ENCODE data around the gene FAM237B. TPM values are rescaled to one million over a fixed set of nuclear protein-coding genes. Genes with fewer than 3 reads are reported as not detected.

Gene FAM237B
- total RNA-seq, 1 donor from 2014 or later = not detected

- no peak overlapping the region for H3K27ac ChIP-seq
- H2AFZ ChIP-seq (replicated peaks) = no peak overlapping the region
- H3K36me3 ChIP-seq = no peaks in the 10 kb centered on the region
- Mint-ChIP-seq H3K4me3 (no peak overlapping the region), H3K9me3 (no peaks in the 10 kb centered on the region), H3K27ac (no peak overlapping the region), H3K36me3 (no peaks in the 10 kb centered on the region), H3K27me3 (ENCODE audit: insufficient read depth, low read depth) (no peaks in the 10 kb centered on the region), H3K4me1 (no peaks in the 10 kb centered on the region)
- H3K27me3 ChIP-seq = peaks cover under 1% of the 10 kb centered on the region
- H3K9ac ChIP-seq = no peak overlapping the region
- H4K20me1 ChIP-seq (ENCODE audit: low read depth) = no peaks in the 10 kb centered on the region
- H3K4me3 ChIP-seq = no peak overlapping the region
- no peaks in the 10 kb centered on the region for H3F3A ChIP-seq (ENCODE audit: low read depth)
- no peak for DNase-seq (ENCODE audit: low spot score)
- TF ChIP-seq EZH2phosphoT487 (IDR thresholded peaks at IDR 0.05) (no peak), EZH2 (IDR thresholded peaks at IDR 0.05) (no peak)
- TF ChIP-seq, protein P1, sequence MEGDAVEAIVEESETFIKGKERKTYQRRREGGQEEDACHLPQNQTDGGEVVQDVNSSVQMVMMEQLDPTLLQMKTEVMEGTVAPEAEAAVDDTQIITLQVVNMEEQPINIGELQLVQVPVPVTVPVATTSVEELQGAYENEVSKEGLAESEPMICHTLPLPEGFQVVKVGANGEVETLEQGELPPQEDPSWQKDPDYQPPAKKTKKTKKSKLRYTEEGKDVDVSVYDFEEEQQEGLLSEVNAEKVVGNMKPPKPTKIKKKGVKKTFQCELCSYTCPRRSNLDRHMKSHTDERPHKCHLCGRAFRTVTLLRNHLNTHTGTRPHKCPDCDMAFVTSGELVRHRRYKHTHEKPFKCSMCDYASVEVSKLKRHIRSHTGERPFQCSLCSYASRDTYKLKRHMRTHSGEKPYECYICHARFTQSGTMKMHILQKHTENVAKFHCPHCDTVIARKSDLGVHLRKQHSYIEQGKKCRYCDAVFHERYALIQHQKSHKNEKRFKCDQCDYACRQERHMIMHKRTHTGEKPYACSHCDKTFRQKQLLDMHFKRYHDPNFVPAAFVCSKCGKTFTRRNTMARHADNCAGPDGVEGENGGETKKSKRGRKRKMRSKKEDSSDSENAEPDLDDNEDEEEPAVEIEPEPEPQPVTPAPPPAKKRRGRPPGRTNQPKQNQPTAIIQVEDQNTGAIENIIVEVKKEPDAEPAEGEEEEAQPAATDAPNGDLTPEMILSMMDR (IDR thresholded peaks at IDR 0.05) = no peak
- no peaks in the 10 kb centered on the region for H3K9me3 ChIP-seq (ENCODE audit: low read depth)
- no peaks in the 10 kb centered on the region for H3K79me2 ChIP-seq (ENCODE audit: low read depth)
- H3K4me2 ChIP-seq = no peak overlapping the region
- H3K4me1 ChIP-seq = no peaks in the 10 kb centered on the region
Measured at GRCh38 chr7:90311175-90311574, 9.9 kb downstream of the FAM237B start.

- Mint-ChIP-seq H3K27me3 (ENCODE audit: insufficient read depth, low read depth) (peaks cover under 1% of the 10 kb centered on the region), H3K4me1 (no peaks in the 10 kb centered on the region), H3K4me3 (no peak overlapping the region), H3K27ac (no peak overlapping the region), H3K36me3 (no peaks in the 10 kb centered on the region), H3K9me3 (no peaks in the 10 kb centered on the region)
- Histone ChIP-seq H2AFZ (replicated peaks) (no peak overlapping the region), H3F3A (ENCODE audit: low read depth) (no peaks in the 10 kb centered on the region), H3K4me3 (no peak overlapping the region), H3K4me2 (no peak overlapping the region), H3K27ac (no peak overlapping the region), H3K4me1 (no peaks in the 10 kb centered on the region), H3K9me3 (ENCODE audit: low read depth) (no peaks in the 10 kb centered on the region), H3K27me3 (no peaks in the 10 kb centered on the region), H4K20me1 (ENCODE audit: low read depth) (no peaks in the 10 kb centered on the region), H3K36me3 (no peaks in the 10 kb centered on the region), H3K9ac (no peak overlapping the region), H3K79me2 (ENCODE audit: low read depth) (no peaks in the 10 kb centered on the region)
- DNase-seq (ENCODE audit: low spot score) = no peak
- no peak for TF ChIP-seq EZH2phosphoT487 (IDR thresholded peaks at IDR 0.05)
- TF ChIP-seq EZH2 (IDR thresholded peaks at IDR 0.05) = no peak
- TF ChIP-seq, protein P1 (IDR thresholded peaks at IDR 0.05) = no peak
Measured at GRCh38 chr7:90309872-90310271, 11.2 kb downstream of the FAM237B start.

- Histone ChIP-seq H3K9ac (no peak overlapping the region), H3K9me3 (ENCODE audit: low read depth) (no peaks in the 10 kb centered on the region), H3K79me2 (ENCODE audit: low read depth) (no peaks in the 10 kb centered on the region), H2AFZ (replicated peaks) (no peak overlapping the region), H3F3A (ENCODE audit: low read depth) (no peaks in the 10 kb centered on the region), H3K27me3 (no peaks in the 10 kb centered on the region), H3K4me2 (no peak overlapping the region), H3K27ac (no peak overlapping the region), H4K20me1 (ENCODE audit: low read depth) (no peaks in the 10 kb centered on the region), H3K4me3 (no peak overlapping the region), H3K36me3 (no peaks in the 10 kb centered on the region), H3K4me1 (no peaks in the 10 kb centered on the region)
- Mint-ChIP-seq H3K4me1 (no peaks in the 10 kb centered on the region), H3K27ac (no peak overlapping the region), H3K4me3 (no peak overlapping the region), H3K36me3 (no peaks in the 10 kb centered on the region), H3K9me3 (no peaks in the 10 kb centered on the region), H3K27me3 (ENCODE audit: insufficient read depth, low read depth) (peaks cover 2% of the 10 kb centered on the region)
- DNase-seq (ENCODE audit: low spot score) = no peak
- TF ChIP-seq, protein P1 (IDR thresholded peaks at IDR 0.05) = no peak
- TF ChIP-seq EZH2phosphoT487 (IDR thresholded peaks at IDR 0.05) (no peak), EZH2 (IDR thresholded peaks at IDR 0.05) (no peak)
Measured at GRCh38 chr7:90303241-90303640, 17.9 kb downstream of the FAM237B start.

Data from neural progenitor cell (in vitro differentiated cells).